GM18519 (cell line): ENCODE results near the gene SPANXC.
"Not testable (repeated sequence)": the region's sequence is repeated elsewhere in the genome, so short reads cannot be mapped to it uniquely, and the experiment has no call there.

Experiments used
- ATAC-seq: cut with Tn5 transposase; IDR thresholded peaks from one replicate; pipeline ENCODE4 v1.9.1; 2021; ENCODE audit warnings: mild to moderate bottlenecking, moderate library complexity; ENCODE audit not compliant: unreplicated experiment, low FRiP score

SPANXC gene

DNA sequence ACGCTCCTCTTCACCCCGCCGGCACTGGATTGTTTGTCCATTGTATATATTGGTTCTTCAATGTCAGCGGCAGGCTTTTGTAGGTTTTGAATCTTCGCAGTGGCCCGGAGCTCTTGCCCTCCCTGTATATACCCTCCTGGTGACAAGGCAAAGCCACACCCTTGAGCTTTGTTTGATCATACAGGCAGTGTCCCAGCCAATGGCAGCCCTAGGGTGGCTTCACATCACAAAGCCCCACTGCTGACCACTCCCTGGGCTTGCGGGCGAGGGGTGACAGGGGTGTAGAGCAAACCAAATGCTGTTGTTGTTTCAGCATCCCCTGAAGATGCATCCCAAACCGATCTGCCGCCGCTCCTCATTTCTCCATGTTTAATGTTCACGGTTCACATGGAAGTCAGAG, at the start of gene SPANXC:
TSS of gene SPANXC (minus strand) at position 101 of the 400 bp plus-strand sequence. CDS start at position 41, 60 bp downstream.
- ATAC-seq = not testable (repeated sequence)

DNA sequence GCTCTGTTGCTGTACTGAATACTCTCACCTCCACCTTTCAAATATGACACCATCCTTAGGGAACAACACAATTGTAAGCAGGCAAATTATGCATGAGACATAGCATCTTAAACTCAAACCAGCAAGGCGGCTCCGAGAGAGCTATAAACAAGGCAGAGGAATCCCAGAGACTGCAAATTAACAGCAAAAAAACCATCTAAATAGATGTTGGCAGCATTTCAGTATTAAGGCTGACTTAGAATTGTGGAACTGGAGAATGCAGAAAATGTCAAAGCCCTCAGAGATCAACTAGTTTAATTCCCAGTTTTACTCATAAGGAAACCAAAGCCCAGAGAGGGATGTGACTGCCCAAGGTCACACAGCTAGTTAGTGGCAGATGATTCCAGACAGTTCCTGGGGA, 37.2 kb upstream of the SPANXC start:
- ATAC-seq = no peak

GRCh38 chrX:141278306-141278705, 36.0 kb upstream of the SPANXC start:
- no peak for ATAC-seq

GRCh38 chrX:141258080-141258479, 15.8 kb upstream of the SPANXC start:
- ATAC-seq = no peak

DNA sequence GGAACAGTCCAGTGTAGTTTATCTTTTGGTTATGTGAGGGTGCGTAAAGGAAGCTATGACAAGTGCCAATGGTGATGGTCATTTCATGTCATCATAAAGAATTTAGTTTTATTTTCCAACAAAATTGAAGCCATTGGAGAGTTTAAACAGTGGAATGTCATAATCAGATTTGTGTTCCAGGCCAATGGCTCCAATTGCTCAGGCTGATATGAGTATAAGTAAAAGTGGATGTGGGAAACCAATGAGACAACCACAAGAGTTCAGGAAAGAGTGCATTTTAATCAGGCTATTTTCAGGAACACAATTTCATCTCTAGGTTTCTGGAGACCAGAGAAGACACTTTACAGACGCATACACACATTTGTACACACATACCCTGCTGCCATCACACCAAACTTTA, 20.7 kb downstream of the SPANXC start:
- no peak for ATAC-seq

DNA sequence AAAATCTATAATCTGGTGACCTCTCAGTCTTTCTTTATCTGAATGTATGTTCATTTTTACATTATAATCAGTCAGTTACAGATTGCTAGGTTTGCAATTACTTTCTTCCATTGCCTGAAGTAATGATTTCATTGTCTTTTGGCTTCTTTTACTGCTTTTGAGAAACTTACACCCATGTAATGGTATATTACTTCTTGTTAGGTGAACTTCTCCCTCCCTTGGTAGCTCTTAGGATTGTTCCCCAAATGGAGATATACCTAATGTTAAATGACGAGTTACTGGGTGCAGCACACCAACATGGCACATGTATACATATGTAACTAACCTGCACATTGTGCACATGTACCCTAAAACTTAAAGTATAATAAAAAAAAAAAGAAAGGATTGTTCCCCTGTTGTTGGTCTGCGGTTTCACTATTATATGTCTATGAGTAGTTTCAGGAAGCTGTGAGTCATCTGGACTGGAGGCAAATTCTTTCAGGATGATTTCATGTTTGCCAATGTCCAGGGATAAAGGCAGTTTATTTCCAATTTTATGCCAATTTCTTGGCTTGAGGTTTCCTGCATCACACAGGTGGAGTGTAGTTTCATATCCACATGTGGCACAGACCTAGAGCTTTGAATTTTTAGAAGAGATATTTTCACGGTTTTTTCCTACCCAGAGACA, 21.8 kb downstream of the SPANXC start:
- ATAC-seq = no peak

GRCh38 chrX:141214196-141214595, 28.1 kb downstream of the SPANXC start:
- ATAC-seq = no peak

DNA sequence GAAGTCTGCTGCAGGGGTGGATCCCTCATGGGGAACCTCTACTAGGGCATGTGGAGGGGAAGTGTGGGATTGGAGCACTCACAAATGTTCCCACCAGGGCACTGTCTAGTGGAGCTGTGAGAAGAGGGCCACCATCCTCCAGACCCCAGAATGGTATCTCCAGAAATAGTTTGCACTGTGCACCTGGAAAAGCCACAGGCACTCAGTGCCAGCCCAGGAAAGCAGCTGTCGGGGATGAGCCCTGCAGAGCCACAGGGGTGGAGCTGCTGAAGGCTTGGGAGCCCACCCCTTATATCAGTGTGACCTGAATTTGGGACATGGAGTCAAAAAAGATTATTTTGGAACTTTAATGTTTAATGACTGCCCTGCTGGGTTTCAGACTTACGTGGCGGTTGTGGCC, 40.4 kb downstream of the SPANXC start:
- no peak for ATAC-seq
